ENCODE measurements around the gene EED.

DNA sequence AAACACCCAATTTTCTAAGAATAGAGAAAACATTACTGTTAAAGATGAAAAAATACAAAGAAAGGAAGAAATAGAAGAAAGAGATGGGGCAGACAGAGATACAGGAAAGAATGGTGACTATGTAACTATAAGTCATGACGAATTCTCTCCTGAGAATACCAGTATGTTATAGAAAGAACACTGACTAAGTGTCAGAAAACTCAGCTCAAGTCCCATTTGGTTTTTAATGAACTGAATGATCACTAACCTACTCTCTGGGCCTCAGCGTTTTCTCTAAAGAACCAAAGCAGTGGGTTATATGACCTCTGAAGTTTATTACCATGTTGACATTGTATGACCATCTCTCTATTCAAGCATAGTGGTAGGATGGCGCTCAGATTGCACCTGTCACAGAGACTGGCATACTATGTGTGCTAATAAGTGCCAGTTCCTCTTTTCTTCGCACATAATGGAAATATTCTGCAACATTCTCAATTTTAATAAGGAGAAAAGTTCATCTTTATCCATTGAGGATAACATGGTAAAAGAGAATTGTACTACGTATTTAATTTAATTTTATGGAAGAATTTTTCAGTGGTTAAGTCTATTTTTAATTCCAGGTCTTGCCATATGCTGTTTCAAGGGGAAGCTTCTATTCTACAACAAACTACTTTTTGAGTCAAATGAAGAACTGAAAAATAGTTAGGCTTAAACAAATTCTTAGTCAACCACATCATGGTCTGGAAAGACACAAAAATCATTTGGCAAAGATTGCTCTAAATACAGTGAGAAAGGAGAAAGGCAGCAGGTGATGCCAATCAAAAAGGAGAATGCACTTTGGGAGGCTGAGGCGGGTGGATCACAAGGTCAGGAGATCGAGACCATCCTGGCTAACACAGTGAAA lies 25.0 kb upstream of the EED start:
- TF ChIP-seq POLR2A (IDR thresholded peaks at IDR 0.05; ENCODE audit: low read depth, low read length): no peak
- no peak for TF ChIP-seq POLR2AphosphoS5 (IDR thresholded peaks at IDR 0.05; ENCODE audit: low read depth, low read length)
